Cardiac fibroblast (primary cell): ENCODE data around the gene MX2.

Experiments
- DNase-seq, 2 donors: peaks; one replicate each; pipeline versions ENCODE4 v3.0.0 to v3.0.0-alpha.2; 2010; ENCODE audit warnings: low read depth in 2 of 2
- H3K4me3 ChIP-seq, 2 donors: replicated peaks in 1 of 2; 1 replicate in 1 of 2; 2 replicates in 1 of 2; pipeline ENCODE4 v1.5.1; 2011; ENCODE audit warnings: low read depth in 2 of 2, low read length in 2 of 2, mild to moderate bottlenecking in 2 of 2, moderate library complexity in 1 of 2
- TF ChIP-seq, protein P1 (sequence below): IDR thresholded peaks from one replicate; pipeline ENCODE4 v1.5.1; 2011; ENCODE audit warnings: low read depth, mild to moderate bottlenecking, low read length, inconsistent platforms

MX2 gene

DNA sequence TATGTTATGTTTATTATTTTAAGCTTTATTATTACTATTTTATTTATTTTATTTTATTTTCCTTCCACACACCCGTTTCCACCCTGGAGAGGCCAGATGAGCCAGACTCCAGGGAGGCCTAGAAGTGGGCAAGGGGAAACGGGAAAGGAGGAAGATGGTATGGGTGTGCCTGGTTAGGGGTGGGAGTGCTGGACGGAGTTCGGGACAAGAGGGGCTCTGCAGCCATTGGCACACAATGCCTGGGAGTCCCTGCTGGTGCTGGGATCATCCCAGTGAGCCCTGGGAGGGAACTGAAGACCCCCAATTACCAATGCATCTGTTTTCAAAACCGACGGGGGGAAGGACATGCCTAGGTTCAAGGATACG, 63.7 kb downstream of the MX2 start:
- peak overlapping the region; percentile 57 to 63 for H3K4me3 ChIP-seq
- TF ChIP-seq, protein P1, sequence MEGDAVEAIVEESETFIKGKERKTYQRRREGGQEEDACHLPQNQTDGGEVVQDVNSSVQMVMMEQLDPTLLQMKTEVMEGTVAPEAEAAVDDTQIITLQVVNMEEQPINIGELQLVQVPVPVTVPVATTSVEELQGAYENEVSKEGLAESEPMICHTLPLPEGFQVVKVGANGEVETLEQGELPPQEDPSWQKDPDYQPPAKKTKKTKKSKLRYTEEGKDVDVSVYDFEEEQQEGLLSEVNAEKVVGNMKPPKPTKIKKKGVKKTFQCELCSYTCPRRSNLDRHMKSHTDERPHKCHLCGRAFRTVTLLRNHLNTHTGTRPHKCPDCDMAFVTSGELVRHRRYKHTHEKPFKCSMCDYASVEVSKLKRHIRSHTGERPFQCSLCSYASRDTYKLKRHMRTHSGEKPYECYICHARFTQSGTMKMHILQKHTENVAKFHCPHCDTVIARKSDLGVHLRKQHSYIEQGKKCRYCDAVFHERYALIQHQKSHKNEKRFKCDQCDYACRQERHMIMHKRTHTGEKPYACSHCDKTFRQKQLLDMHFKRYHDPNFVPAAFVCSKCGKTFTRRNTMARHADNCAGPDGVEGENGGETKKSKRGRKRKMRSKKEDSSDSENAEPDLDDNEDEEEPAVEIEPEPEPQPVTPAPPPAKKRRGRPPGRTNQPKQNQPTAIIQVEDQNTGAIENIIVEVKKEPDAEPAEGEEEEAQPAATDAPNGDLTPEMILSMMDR = no peak
- DNase-seq = no peak

DNA sequence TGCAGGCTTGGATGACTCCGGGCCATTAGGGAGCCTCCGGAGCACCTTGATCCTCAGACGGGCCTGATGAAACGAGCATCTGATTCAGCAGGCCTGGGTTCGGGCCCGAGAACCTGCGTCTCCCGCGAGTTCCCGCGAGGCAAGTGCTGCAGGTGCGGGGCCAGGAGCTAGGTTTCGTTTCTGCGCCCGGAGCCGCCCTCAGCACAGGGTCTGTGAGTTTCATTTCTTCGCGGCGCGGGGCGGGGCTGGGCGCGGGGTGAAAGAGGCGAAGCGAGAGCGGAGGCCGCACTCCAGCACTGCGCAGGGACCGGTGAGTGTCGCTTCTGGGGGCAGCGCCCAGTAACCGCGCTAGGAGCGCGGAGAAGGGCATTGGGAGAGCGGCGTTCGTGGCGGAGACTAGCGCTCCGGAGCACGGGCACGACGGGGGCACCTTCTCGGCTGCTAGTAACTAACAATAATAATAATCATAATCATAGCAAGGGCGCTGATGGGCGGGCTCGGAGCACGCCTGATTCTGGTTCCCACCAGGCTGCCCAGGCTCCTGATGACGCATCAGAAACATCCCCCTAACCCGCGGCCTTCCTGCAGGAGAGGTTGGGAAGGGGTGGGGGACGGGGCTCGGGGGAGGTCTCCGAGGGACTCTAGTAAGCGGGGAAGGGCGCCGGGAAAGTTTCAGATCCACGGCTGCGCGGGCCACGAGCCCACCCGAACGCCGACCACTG, 64.3 kb downstream of the MX2 start, which contains the start of gene MX1:
TSS of gene MX1 (plus strand) at position 286 of the 722 bp plus-strand sequence. CDS start 5,832 bp downstream, outside the sequence.
- H3K4me3 ChIP-seq = peak within 1 kb of the TSS; percentile 57 to 63
- TF ChIP-seq, protein P1 = no peak
- peak; percentile 19 to 53 for DNase-seq

DNA sequence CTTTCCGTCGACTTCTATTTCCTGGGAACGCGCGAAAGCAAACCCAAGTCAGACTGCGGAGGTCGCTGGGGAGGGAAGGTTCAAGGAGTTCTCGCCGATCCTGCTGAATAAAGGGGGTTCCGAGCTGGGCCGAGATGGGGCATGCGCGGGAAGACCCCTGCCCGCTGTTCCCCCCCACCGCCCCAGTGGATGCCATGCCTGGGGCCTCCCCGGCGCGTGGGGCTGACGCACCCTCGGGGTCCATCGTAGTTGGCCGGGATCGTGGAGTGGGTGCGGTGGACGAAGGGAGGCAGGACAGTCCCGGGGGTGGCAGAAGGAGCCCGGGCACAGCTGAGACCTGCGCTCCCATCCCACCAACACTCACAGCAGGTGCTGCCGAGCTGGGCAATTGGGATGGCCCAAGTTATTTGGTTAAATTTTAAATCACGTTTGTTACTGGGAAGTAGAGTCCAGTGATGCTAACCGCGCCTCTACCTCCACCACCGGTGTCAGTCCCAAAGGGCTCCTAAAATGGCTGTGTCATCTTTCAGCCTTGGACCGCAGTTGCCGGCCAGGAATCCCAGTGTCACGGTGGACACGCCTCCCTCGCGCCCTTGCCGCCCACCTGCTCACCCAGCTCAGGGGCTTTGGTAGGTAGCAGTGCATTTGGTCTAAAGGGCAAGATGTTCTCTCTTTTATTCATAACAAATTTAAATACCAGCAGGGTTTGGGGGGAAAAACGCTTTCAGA, 65.0 kb downstream of the MX2 start:
- TF ChIP-seq, protein P1 = no peak
- H3K4me3 ChIP-seq = peak overlapping the region; percentile 57 to 63
- no peak for DNase-seq

DNA sequence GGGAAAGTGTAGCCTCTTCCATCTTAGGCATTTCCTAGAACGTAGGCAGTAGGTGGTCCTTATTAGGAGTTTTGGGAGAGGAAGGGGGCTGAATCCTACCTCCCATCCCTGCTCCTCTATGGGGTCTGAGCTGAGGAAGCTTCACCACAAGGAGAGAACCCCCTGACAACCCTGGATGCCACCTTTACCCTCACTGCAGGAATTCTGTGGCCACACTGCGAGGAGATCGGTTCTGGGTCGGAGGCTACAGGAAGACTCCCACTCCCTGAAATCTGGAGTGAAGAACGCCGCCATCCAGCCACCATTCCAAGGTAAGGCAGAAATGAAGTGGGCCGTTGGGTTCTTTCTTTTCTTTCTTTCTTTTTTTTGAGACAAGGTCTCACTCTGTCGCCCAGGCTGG, 65.7 kb downstream of the MX2 start:
- DNase-seq = no peak
- no peak overlapping the region for H3K4me3 ChIP-seq
- TF ChIP-seq, protein P1 = no peak

DNA sequence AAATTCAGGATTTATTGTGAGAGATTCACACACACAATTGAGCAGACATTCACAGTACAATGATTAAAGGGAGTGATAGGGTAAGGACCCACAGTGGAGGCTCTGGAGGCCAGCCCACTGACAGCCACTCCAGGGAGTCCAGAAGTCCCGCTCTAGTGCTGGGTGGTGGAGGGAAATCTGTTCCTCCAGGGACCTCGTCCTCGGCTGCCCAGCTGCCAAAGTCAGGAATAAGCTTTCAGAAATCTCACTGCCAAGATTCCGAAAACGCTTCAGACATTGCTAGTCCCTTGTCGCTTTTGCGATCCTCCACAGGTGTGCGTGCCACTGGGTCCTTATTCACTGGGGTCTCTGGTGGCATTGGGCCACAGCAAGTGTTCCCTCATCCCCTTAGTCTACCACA, 66.5 kb downstream of the MX2 start:
- no peak overlapping the region for H3K4me3 ChIP-seq
- DNase-seq = no peak
- TF ChIP-seq, protein P1 = no peak

DNA sequence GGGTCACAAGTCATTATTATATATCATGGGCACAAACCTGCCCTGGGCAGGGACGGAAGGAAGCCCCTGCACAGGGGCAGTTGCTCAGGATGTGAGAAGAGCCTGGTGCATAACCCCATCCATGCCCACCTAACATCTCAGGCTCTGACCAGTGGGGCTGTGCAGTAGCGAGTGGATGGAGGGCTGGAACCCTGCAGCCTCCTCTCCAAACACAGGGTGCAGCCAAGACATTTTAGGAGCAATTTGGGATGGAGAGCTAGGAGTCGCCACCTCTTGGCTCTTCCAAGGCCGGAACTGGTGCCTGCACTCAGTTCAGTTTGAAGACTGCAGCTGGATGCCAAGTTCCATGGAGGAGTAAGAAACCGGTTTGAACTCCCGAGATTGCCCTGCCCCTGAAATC, 67.0 kb downstream of the MX2 start:
- no peak overlapping the region for H3K4me3 ChIP-seq
- TF ChIP-seq, protein P1 = no peak
- no peak for DNase-seq
